ENCODE data around the gene SUMO1.
"Not testable (repeated sequence)": the region's sequence is repeated elsewhere in the genome, so short reads cannot be mapped to it uniquely, and the experiment has no call there.

Gene SUMO1

DNA sequence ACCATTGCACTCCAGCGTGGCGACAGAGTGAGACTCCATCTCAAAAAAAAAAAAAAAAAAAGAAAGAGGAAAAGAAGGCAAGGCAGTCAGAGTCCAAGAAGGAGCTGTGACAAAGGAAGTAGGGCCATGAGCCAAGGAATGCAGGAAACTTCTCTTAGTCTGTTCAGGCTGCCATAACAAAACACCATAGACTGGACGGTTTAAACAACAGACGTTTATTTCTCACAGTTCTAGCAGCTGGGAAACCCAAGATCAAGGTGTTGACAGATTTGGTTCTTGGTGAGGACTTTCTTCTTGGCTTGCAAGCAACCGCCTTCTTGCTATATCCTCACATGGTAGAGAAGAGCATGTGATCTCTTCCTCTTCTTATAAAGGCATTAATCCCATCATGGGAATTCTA lies 13.1 kb upstream of the SUMO1 start:
- DNase-seq (ENCODE audit: low spot score): no peak
- Histone ChIP-seq H3K36me3 (ENCODE audit: low read depth) (no peaks in the 10 kb centered on the region), H3K27me3 (ENCODE audit: insufficient read depth, poor library complexity, severe bottlenecking) (no peaks in the 10 kb centered on the region), H3K27ac (ENCODE audit: poor library complexity, severe bottlenecking) (no peak overlapping the region), H3K4me3 (ENCODE audit: severe bottlenecking) (no peak overlapping the region), H3K4me1 (ENCODE audit: insufficient read depth, poor library complexity, severe bottlenecking) (peaks cover 6% of the 10 kb centered on the region), H3K9me3 (ENCODE audit: severe bottlenecking) (no peaks in the 10 kb centered on the region)
- no peak for ATAC-seq (ENCODE audit: low read depth)
- TF ChIP-seq CTCF (IDR thresholded peaks at IDR 0.05; ENCODE audit: poor library complexity, severe bottlenecking): no peak

GRCh38 chr2:202249521-202250253 lies 11.3 kb upstream of the SUMO1 start:
- TF ChIP-seq CTCF (IDR thresholded peaks at IDR 0.05; ENCODE audit: poor library complexity, severe bottlenecking): no peak
- H3K4me3 ChIP-seq (ENCODE audit: severe bottlenecking): no peak overlapping the region
- H3K36me3 ChIP-seq (ENCODE audit: low read depth): no peaks in the 10 kb centered on the region
- H3K9me3 ChIP-seq (ENCODE audit: severe bottlenecking): no peaks in the 10 kb centered on the region
- DNase-seq (ENCODE audit: low spot score) (peak; percentile 69), ATAC-seq (ENCODE audit: low read depth) (peak; percentile 94)
- H3K4me1 ChIP-seq (ENCODE audit: insufficient read depth, poor library complexity, severe bottlenecking): peaks cover 6% of the 10 kb centered on the region
- peak overlapping the region; percentile 76 for H3K27ac ChIP-seq (ENCODE audit: poor library complexity, severe bottlenecking)
- H3K27me3 ChIP-seq (ENCODE audit: insufficient read depth, poor library complexity, severe bottlenecking): no peaks in the 10 kb centered on the region

GRCh38 chr2:202247710-202248109 lies 9.3 kb upstream of the SUMO1 start:
- not testable (repeated sequence) for H3K4me3 ChIP-seq (ENCODE audit: severe bottlenecking); DNase-seq (ENCODE audit: low spot score); ATAC-seq (ENCODE audit: low read depth); H3K9me3 ChIP-seq (ENCODE audit: severe bottlenecking); H3K36me3 ChIP-seq (ENCODE audit: low read depth); H3K27me3 ChIP-seq (ENCODE audit: insufficient read depth, poor library complexity, severe bottlenecking); H3K27ac ChIP-seq (ENCODE audit: poor library complexity, severe bottlenecking); H3K4me1 ChIP-seq (ENCODE audit: insufficient read depth, poor library complexity, severe bottlenecking)

DNA sequence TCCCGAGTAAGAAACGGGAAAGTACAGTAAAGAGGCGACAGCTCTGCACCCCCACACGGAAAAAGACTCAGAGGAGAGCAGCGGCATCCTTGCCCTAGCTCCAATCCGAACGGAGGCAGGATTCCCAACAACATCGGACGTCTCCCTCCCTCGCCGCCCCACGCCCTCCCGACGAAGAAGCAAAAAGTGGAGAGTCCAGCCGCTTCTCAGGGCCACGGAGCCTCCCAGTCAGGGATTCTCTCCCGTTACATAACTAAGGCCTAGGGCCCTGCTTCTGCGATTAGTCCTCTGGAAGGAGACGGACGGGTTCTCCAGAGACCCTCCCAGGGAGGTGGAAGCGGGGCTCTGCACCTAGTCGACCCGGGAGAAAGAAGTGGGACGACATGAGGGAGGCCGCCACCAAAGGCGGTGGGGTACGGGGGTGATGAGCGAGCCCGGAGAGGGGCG lies 587 bp downstream of the SUMO1 start:
- H3K27me3 ChIP-seq (ENCODE audit: insufficient read depth, poor library complexity, severe bottlenecking): no peaks in the 10 kb centered on the region
- peak overlapping the region; percentile 61 for H3K4me3 ChIP-seq (ENCODE audit: severe bottlenecking)
- no peak for TF ChIP-seq CTCF (IDR thresholded peaks at IDR 0.05; ENCODE audit: poor library complexity, severe bottlenecking)
- H3K36me3 ChIP-seq (ENCODE audit: low read depth): peaks cover 20% of the 10 kb centered on the region
- H3K9me3 ChIP-seq (ENCODE audit: severe bottlenecking): no peaks in the 10 kb centered on the region
- H3K4me1 ChIP-seq (ENCODE audit: insufficient read depth, poor library complexity, severe bottlenecking): peaks cover 6% of the 10 kb centered on the region
- H3K27ac ChIP-seq (ENCODE audit: poor library complexity, severe bottlenecking): peak overlapping the region; percentile 72
- peak; percentile 60 for DNase-seq (ENCODE audit: low spot score)
- peak; percentile 66 for ATAC-seq (ENCODE audit: low read depth)

DNA sequence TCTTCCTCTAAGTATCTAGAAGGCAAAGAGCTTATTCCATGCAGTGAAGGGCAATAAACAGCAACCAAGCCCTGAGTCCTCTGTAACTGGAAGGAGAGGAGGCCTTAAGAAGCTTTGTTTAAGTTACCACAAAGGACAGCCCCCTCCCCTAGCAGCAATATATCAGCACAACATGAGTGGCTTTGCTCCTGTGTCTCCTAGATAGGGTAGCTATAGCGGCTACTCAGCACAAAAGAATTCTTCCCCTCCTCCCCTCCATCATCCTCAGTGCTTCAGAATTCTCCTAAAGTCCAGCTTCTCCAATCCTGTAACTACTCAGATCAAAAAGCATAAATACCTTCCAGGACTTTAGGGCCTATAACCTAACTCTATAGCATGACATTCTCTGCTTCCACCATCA lies 16.5 kb downstream of the SUMO1 start:
- no peak overlapping the region for H3K4me3 ChIP-seq (ENCODE audit: severe bottlenecking)
- no peak for TF ChIP-seq CTCF (IDR thresholded peaks at IDR 0.05; ENCODE audit: poor library complexity, severe bottlenecking)
- ATAC-seq (ENCODE audit: low read depth) (peak; percentile 36; the same call in 2 of the 3 replicates), DNase-seq (ENCODE audit: low spot score) (no peak)
- no peak overlapping the region for H3K27ac ChIP-seq (ENCODE audit: poor library complexity, severe bottlenecking)
- H3K27me3 ChIP-seq (ENCODE audit: insufficient read depth, poor library complexity, severe bottlenecking): no peaks in the 10 kb centered on the region
- H3K9me3 ChIP-seq (ENCODE audit: severe bottlenecking): no peaks in the 10 kb centered on the region
- H3K4me1 ChIP-seq (ENCODE audit: insufficient read depth, poor library complexity, severe bottlenecking): no peaks in the 10 kb centered on the region
- peaks cover 50% of the 10 kb centered on the region for H3K36me3 ChIP-seq (ENCODE audit: low read depth)
